Measurements from ENCODE around the gene RTN1.

Gene RTN1

DNA sequence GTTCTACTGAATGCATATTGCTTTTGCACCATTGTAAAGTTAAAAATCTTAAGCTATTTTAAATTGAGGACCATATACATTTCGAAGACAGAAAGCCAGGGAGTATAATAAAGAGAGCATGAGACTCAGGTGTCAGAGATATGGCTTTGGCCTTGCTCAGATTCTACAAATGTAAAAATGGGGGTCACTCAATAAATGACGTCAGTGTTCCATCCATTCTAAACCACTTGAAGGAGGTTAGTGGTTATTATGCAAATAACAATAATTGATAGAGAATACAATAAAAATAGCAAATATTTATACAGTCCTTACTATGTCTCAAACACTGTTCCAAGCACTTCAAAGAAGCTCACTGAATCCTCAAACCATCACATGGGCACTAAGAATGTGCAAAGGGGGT is 20.1 kb downstream of the RTN1 start:
- H3K27ac ChIP-seq, result no peak overlapping the region
- no peak for DNase-seq (ENCODE audit: low read depth, low spot score)

DNA sequence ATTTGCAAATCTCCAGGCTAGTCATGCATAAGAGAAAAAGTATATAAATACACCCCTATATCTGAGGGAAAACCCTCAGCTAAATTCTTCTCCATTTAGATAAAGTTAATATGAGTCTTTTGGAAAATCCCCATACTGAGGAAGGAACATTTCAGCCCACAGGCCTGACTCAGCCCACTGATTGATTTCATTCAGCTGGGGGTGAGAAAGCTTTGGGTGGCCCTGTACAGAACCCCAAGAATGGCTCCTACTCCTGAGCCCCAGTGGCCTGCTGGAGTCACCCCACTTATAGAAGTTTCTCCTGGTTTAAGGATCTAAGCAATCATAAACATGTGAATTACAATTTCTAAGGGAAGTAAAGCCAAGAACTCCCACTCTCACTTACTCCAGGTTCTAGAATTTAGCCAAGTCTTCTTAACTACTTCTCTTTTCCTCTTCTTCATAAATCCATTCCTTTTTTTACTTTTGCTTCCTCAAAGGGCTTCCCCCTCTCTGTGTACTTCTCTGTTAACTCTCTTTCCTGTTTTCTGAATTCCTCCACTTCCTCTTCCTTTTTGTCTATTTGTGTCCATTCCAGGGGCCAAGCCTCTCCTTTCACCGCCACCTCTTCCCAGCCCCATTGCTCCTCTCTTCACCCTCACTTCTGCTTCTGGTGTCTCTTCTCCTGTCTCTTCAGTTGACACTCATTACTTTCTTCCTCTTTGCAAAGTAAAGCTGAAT is 21.0 kb downstream of the RTN1 start:
- no peak overlapping the region for H3K27ac ChIP-seq
- DNase-seq (ENCODE audit: low read depth, low spot score), result no peak

- DNase-seq (ENCODE audit: low read depth, low spot score), result no peak
- no peak overlapping the region for H3K27ac ChIP-seq
Observed at GRCh38 chr14:59848671-59849070, 21.9 kb downstream of the RTN1 start.

DNA sequence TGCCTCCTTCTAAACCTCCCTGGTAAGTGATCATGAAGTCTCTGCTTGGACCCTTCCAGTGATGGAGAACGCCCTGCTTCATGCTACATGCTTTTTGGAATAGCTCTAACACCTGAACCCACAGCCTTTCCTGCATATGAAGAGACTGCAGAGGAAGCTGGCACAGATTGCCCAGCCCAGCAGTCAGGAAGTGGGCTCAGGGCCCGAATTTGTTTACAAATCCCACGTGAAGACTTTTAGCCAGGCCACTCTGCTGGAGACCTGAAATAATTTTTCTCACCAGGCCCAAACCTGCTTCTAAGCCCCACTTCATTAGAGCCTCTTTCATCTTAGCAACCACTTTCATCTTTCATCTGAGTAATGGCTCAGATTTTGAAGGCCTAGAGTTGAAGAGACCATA is 22.9 kb downstream of the RTN1 start:
- DNase-seq (ENCODE audit: low read depth, low spot score), result no peak
- no peak overlapping the region for H3K27ac ChIP-seq

DNA sequence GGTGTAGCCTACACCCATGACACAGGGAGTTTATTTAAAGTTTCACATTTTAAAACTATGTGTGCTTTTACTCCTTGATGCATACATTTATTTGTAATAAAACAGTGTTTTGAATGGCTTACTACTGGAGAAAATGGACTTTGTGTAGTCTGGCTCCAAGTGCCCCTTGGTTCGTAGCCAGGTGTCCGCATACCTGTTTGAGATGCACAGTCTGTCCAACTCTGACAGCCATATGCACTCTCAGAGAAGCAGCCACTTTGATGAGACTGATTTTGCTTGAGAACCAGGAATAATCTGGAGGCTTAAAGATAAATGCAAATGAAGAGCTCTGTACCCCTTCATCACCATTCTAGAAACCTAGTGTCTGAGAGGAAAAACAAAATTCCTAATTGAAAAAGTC is 24.0 kb downstream of the RTN1 start:
- no peak overlapping the region for H3K27ac ChIP-seq
- no peak for DNase-seq (ENCODE audit: low read depth, low spot score)

DNA sequence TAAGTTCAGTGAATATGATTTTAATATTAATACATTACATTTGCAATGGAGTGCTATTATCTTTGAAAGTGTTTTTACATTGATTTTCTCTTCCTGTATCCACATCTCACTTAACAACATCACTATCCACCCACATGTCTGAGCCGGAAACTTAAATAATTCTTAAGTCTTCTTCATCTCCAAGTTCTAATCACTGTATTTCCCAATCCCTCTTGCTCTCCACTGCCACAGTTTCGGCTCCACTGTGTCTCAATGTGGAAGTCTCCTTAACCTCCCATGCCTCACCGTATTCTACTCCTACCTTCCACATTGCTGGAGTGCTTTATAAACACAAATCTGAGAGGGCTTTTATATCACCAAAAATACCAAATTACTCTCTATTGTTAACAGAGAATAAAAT is 25.3 kb downstream of the RTN1 start:
- H3K27ac ChIP-seq, result no peak overlapping the region
- DNase-seq (ENCODE audit: low read depth, low spot score), result no peak

GRCh38 chr14:59844186-59844812 is 26.3 kb downstream of the RTN1 start:
- no peak overlapping the region for H3K27ac ChIP-seq
- no peak for DNase-seq (ENCODE audit: low read depth, low spot score)

- no peak for DNase-seq (ENCODE audit: low read depth, low spot score)
- H3K27ac ChIP-seq, result no peak overlapping the region
Observed at GRCh38 chr14:59836116-59836515, 34.5 kb downstream of the RTN1 start.

- no peak overlapping the region for H3K27ac ChIP-seq
Observed at GRCh38 chr14:59832653-59833294, 37.8 kb downstream of the RTN1 start.

DNA sequence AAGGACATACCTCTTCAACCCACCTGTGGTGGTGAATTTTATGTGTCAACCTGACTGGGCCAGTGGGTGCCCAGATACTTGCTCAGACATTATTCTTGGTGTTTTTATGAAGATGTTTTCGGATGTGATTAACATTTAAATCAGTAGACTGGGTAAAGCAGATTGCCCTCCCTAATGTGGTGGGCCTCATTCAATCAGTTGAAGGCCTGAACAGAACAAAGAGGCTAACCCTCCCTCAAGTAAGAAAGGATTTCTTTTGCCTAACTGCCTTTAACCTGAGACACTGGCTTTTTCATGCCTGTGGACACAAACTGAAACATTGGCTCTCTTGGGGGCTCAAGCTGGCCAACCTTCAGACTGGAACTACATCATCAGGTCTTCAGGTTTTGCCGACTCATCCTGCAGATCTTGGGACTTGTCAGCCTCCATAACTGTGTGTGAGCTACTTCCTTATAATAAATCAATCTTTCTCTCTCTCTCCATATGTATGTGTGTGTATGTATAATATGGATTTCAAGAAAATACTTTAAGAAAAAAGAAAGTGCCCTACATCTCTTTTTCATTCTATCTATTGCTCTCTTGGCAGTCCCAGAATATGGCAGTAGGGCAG is 39.4 kb downstream of the RTN1 start:
- no peak for DNase-seq (ENCODE audit: low read depth, low spot score)
- H3K27ac ChIP-seq, result no peak overlapping the region

More at GRCh38 chr14:59832653-59833294, 37.8 kb downstream of the RTN1 start:
- DNase-seq (ENCODE audit: low read depth, low spot score), result no peak

- H3K27ac ChIP-seq, result no peak overlapping the region
- no peak for DNase-seq (ENCODE audit: low read depth, low spot score)
Observed at GRCh38 chr14:59830338-59830734, 40.2 kb downstream of the RTN1 start.

DNA sequence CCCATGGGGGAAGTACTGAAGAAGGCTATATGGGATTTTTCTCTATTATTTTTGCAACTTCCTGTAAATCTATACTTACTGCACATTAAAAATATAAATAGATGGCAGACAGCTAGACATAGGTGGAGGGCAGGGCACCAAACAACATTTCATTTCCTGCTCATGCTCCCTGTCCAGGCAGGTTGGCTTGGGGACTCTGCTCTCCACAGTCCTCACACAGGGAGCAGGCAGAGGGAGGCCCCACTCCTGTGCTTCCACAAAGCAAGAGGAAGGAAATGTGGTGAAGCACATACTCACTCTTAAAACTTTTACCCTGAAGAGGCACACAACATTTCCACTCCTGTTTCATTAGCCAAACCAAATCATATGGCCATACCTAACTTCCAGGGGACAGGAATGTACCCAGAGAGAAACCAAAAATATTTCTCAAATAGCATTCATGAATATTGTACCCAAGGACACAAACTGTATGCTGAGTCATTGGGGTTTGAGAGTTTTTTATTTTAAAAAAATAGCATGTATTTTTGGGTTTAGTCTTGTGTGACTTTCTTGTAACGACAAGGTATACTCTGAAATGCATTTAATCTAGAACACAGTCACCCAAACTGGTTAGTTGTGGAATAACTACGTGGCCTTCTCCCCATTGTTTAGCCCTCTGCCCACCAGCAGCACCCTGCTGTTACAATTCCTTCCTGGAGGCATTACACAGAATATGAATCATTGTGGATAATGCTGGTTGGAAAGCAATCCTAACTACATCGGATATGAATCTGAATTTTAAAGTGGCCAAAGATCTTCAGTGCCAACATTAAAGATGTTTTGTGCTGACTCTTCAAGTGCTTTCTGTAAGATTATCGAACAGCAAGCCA is 40.9 kb downstream of the RTN1 start:
- H3K27ac ChIP-seq, result no peak overlapping the region
- no peak for DNase-seq (ENCODE audit: low read depth, low spot score)

GRCh38 chr14:59828276-59828675 is 42.3 kb downstream of the RTN1 start:
- no peak for DNase-seq (ENCODE audit: low read depth, low spot score)
- H3K27ac ChIP-seq, result no peak overlapping the region

GRCh38 chr14:59827401-59827800 is 43.2 kb downstream of the RTN1 start:
- no peak overlapping the region for H3K27ac ChIP-seq
- no peak for DNase-seq (ENCODE audit: low read depth, low spot score)

DNA sequence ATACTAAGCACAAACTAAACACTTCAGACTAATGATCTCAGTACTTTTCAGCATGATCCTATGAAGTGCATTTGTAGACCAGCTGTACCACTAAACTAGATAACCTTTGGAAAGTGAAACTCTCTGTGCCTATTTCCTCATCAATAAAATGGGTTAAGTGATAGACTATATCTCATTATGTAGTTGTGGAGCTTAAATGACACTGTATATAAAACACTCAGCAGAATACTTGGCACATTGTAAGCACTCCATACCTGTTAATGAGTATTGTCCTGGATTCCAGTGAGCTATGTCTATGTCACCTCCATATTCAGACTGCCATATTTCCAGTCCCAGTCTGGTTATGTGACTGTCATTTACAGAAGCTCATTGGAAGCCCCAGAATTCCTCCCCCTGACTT is 44.4 kb downstream of the RTN1 start:
- DNase-seq (ENCODE audit: low read depth, low spot score), result no peak
- H3K27ac ChIP-seq, result no peak overlapping the region

DNA sequence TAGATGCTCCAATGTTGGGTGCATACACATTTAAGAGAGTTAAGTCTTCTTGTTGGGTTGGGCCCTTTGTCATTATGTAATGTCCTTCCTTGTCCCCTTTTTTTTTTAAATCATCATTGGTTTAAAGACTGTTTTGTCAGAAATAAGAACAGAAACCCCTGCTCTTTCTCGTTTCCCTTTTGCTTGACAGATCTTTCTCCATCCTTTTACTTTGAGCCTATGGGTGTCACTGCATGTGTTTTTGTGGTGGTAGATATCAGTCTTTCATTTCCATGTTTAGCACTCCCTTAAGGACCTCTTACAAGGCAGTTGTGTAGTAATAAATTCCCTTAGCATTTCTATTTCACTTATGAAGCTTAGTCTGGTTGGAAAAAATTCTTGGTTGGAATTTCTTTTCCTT is 47.4 kb downstream of the RTN1 start:
- DNase-seq (ENCODE audit: low read depth, low spot score), result no peak
- no peak overlapping the region for H3K27ac ChIP-seq

- no peak for DNase-seq (ENCODE audit: low read depth, low spot score)
- no peak overlapping the region for H3K27ac ChIP-seq
Observed at GRCh38 chr14:59819446-59820088, 51.0 kb downstream of the RTN1 start.

- no peak overlapping the region for H3K27ac ChIP-seq
- no peak for DNase-seq (ENCODE audit: low read depth, low spot score)
Observed at GRCh38 chr14:59816941-59817340, 53.6 kb downstream of the RTN1 start.

DNA sequence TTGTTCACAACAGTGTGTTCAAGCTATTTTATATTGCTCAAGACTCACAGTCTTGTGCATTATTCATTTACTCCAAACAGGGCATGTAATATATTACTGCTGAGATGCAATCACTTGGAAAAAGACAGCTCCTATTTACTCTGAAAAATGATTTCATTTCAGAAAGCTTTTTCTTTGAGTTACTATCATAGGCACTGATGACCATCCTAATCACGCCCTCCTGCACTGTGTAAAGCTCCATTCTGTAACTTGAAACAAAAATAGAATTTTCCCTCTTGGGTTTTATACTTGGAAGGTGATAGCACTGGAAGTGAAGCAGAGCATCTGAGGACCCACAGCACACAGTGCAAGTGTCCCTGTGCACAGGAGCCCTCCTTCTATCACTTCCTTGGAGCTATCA is 55.6 kb downstream of the RTN1 start:
- no peak for DNase-seq (ENCODE audit: low read depth, low spot score)
- H3K27ac ChIP-seq, result no peak overlapping the region

DNA sequence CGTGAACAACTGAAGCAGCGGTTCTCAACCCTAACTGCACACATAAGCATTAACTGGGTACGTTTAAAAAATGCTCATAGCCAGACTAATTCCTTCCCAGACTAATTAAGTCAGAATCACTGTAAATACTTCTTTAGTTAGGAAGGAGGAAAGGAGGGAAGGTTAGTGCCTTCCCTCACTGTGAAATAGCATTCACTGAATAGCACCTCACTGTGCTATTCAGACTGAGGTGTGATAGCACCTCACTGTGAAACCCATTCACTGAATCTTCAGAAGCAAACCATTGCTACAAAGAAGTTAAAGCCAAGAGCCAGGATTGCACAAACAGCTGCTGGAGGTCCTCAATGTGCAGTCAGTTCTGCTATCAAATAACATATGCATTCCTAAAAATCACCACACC is 58.8 kb downstream of the RTN1 start:
- no peak for DNase-seq (ENCODE audit: low read depth, low spot score)
- no peak overlapping the region for H3K27ac ChIP-seq

Data from epithelial cell of prostate (primary cell).